ENCODE data around the gene TDRD12.
"Not testable (repeated sequence)": the region's sequence is repeated elsewhere in the genome, so short reads cannot be mapped to it uniquely, and the experiment has no call there.

The TDRD12 gene

DNA sequence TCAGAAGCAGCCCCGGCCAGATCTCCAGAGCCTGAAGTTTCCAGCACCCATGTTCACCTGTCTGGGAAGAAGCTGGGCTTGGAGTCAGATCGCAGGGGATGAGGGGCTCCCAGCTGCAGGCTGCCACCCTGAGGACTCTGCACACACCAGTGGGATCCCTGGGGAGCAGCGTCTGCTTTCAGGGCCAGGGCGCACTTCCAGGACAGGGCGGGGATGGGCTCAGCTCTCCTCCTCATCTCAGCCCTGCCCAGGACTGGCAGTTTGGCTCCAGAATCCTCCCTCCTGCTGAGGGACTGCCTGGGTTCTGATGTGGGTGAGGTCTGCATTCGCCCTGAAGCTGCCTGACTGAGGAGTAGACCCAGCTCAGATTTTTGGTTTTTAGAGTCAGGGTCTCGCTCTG lies 146.5 kb downstream of the TDRD12 start:
- DNase-seq (ENCODE audit: low read depth in 3 of 3) = no peak

GRCh38 chr19:32866564-32867265 lies 147.1 kb downstream of the TDRD12 start:
- no peak for DNase-seq (ENCODE audit: low read depth in 3 of 3)

GRCh38 chr19:32867436-32867835 lies 147.9 kb downstream of the TDRD12 start:
- DNase-seq (ENCODE audit: low read depth in 3 of 3) = not testable (repeated sequence)

- no peak for DNase-seq (ENCODE audit: low read depth in 3 of 3)
Measured at GRCh38 chr19:32868206-32868950, 148.8 kb downstream of the TDRD12 start.

GRCh38 chr19:32869369-32869965 lies 149.9 kb downstream of the TDRD12 start, which contains the start of gene SLC7A9:
SLC7A9 (minus strand) TSS chr19:32869767; CDS start chr19:32868534, 1,233 bp downstream.
- DNase-seq (ENCODE audit: low read depth in 3 of 3) = no peak

DNA sequence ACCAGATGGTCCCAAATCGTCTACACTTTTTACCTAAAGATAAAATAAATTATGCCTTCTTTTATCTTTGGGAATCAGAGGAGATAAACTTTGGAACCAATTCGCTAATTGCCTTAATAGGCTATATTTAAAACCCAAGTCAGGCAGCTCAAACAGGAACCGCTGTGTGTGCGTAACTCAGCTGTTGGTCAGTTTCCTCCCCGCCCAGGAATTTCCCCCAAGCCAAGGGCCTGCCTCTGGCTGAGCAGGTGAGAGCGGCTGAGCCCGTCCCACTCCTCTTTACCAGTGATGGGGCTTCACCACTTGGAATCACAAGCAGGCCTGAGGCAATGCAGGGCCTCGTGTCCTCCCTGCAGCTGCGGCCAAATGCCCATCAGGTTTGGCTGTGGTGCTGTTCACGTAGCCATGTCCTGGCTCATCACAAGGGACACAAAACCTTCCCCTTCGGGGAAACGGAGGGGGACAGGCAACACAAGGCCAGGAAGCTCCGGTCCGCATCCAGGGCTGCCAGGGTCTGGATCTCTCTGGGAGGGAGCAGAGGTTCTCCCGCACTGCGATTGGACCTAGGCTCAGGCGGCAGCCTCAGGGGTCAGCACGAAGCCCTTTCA lies 150.5 kb downstream of the TDRD12 start:
- DNase-seq (ENCODE audit: low read depth in 3 of 3) = no peak

GRCh38 chr19:32870981-32871451 lies 151.4 kb downstream of the TDRD12 start:
- no peak for DNase-seq (ENCODE audit: low read depth in 3 of 3)

DNA sequence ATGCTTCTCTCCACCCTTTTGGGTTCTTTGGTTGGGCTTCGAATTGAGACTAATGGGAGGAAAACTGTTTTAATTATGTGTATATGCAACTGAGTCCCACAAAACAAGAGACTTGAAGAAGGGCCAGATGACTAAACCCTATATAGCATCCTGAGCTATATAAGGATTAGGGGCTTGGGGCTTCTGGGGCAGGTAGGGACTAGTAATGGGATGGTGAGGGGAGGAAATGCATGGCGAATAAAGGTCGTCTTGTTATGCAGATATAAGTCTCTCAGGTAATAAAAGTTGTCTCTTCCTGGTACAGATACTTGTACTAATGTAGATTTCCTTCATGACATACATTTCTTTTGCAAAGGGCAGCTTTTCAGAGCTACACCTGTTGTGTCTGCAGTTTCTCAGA lies 152.8 kb downstream of the TDRD12 start:
- no peak for DNase-seq (ENCODE audit: low read depth in 3 of 3)

GRCh38 chr19:32873247-32873959 lies 153.8 kb downstream of the TDRD12 start:
- no peak for DNase-seq (ENCODE audit: low read depth in 3 of 3)

DNA sequence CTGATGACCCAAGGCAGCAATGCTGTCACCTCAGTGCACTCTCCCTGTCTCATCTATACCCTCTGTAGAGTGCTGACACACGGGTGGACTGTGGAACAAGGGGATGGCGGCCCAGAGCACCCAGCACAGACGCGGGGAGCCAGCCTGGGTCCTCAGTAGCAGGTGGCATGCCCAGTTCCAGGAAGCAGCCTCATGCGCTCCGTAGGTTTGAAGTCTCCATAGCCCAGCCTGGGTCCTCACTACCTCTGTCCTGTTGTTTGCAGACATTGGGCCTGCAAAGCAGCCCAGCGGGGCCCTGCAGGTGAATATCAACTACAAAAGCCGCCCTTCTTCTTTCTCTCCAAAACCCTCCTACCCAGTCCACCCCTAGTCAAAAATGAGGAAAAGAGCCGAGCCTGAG lies 155.0 kb downstream of the TDRD12 start:
- DNase-seq (ENCODE audit: low read depth in 3 of 3) = no peak

- no peak for DNase-seq (ENCODE audit: low read depth in 3 of 3)
Measured at GRCh38 chr19:32875428-32875827, 155.9 kb downstream of the TDRD12 start.

GRCh38 chr19:32876236-32876918 lies 156.8 kb downstream of the TDRD12 start:
- DNase-seq (ENCODE audit: low read depth in 3 of 3) = no peak

DNA sequence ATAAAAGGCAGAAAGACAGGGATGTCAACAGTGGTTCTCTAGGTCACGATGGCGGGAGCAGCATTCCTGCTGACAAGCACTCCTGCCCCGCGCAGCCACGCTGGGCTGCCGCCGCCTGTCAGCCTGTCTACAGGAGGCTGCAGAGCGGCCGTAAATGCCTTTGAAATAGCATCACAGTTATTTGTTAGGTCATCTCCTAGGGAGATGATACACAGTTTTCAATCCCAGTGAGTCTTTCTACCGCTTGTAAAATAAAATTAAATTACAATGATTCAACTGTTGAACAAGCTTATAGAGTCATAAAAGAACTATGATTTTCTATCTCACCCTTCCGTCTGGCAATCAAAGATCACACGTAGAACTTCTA lies 157.3 kb downstream of the TDRD12 start:
- no peak for DNase-seq (ENCODE audit: low read depth in 3 of 3)
